SK-MEL-5 (cell line): ENCODE measurements around the gene OR1C1. TPM values are rescaled to one million over a fixed set of nuclear protein-coding genes. Genes with fewer than 3 reads are reported as not detected.

Experiments used
- total RNA-seq: library from RNA; depleted of rRNA; stranded (reverse); fragments of >200 nt; shearing (Covaris generic); gene quantifications from 2 replicates; pipeline ENCODE4 v1.2.3, GENCODE V29; 2014; rRNA removed

OR1C1 gene
- total RNA-seq, 1 experiment from 2014 or later: not detected

Other genes starting within 250 kb of the OR1C1 start
- 0.03 and 0.05 TPM in 2 replicates for gene OR2C3, start 224.1 kb downstream of the OR1C1 start, total RNA-seq
- gene GCSAML, start 211.4 kb downstream of the OR1C1 start, total RNA-seq: 0.32 and 0.43 TPM in 2 replicates
- not detected in 2 replicates for gene OR2G2, start 172.2 kb downstream of the OR1C1 start, total RNA-seq
- not detected in 2 replicates for gene OR2G3, start 155.0 kb downstream of the OR1C1 start, total RNA-seq
- gene OR13G1, start 80.8 kb downstream of the OR1C1 start, total RNA-seq: not detected in 2 replicates
- not detected in 2 replicates for gene OR6F1, start 43.9 kb downstream of the OR1C1 start, total RNA-seq
- gene OR14K1, start 21.9 kb downstream of the OR1C1 start, total RNA-seq: not detected in 2 replicates
- not detected in 2 replicates for gene OR14A2, start 12.4 kb downstream of the OR1C1 start, total RNA-seq
- gene OR14A16, start 63.6 kb upstream of the OR1C1 start, total RNA-seq: not detected in 2 replicates
- gene OR11L1, start 81.3 kb upstream of the OR1C1 start, total RNA-seq: not detected in 2 replicates
- gene TRIM58, start 96.6 kb upstream of the OR1C1 start, total RNA-seq: 0.13 and 0.16 TPM in 2 replicates
- not detected in 2 replicates for gene OR2W3, start 135.0 kb upstream of the OR1C1 start, total RNA-seq
- not detected in 2 replicates for gene OR2T8, start 159.7 kb upstream of the OR1C1 start, total RNA-seq
- not detected in 2 replicates for gene OR2AJ1, start 164.3 kb upstream of the OR1C1 start, total RNA-seq
- not detected in 2 replicates for gene OR2L8, start 188.3 kb upstream of the OR1C1 start, total RNA-seq
- gene OR2AK2, start 204.7 kb upstream of the OR1C1 start, total RNA-seq: not detected in 2 replicates